GM12801 (cell line): ENCODE data around the gene CNTNAP4.

Experiments
- TF ChIP-seq, protein P1 (sequence below): IDR thresholded peaks from one replicate; pipeline ENCODE4 v1.5.1; 2011; ENCODE audit warnings: control low read depth; ENCODE audit not compliant: insufficient read length; ENCODE audit errors: extremely low read depth

The CNTNAP4 gene

DNA sequence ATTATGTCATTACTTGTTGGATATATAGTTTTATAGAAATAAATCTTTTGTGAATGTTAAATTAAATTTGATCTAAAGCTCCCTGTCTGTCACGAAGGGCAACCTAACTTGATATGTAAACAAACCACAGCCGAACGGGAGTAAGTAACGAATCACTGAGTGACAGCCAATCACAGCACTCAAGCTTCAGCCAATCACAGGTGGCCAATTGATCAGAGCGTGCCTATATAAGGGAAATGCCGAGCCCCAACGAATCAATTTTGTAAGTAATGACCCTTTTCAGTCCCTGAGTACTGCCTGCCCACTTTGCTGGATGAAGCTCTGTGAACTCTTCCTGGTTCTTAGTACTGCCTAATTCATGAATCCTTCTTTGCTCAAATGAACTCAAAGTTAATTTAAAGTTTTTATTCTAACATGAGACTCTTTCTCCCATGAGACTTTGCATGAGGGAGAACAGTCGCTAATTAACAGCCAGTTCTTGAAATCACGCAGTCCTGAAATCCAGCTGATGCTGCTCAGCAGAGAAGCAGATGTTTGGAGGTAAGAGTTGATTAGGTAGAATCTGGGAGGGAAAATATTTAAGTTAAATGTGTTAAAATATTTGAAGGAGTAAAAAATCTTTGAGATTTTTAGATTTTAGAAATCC lies 302.2 kb downstream of the CNTNAP4 start:
- TF ChIP-seq, protein P1, sequence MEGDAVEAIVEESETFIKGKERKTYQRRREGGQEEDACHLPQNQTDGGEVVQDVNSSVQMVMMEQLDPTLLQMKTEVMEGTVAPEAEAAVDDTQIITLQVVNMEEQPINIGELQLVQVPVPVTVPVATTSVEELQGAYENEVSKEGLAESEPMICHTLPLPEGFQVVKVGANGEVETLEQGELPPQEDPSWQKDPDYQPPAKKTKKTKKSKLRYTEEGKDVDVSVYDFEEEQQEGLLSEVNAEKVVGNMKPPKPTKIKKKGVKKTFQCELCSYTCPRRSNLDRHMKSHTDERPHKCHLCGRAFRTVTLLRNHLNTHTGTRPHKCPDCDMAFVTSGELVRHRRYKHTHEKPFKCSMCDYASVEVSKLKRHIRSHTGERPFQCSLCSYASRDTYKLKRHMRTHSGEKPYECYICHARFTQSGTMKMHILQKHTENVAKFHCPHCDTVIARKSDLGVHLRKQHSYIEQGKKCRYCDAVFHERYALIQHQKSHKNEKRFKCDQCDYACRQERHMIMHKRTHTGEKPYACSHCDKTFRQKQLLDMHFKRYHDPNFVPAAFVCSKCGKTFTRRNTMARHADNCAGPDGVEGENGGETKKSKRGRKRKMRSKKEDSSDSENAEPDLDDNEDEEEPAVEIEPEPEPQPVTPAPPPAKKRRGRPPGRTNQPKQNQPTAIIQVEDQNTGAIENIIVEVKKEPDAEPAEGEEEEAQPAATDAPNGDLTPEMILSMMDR, result no peak

DNA sequence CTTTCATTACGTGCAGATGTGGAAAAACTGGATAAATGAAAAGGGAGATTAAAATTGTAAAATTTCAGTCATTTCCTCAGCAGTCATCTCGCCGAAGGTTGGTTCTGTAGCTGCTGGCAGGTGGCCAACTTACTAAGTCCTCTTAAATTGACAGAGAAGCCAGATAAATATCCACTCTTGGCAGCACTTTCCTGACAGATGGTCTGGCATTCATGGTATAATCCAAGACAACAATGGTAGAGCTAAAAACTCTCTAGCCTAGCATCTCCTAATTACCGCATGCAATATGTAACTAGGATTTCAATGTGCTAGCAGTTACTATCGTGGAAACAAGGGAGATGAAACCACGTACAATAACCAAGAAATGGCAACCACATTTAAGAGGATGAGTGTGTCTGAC lies 306.3 kb downstream of the CNTNAP4 start:
- TF ChIP-seq, protein P1, result no peak

DNA sequence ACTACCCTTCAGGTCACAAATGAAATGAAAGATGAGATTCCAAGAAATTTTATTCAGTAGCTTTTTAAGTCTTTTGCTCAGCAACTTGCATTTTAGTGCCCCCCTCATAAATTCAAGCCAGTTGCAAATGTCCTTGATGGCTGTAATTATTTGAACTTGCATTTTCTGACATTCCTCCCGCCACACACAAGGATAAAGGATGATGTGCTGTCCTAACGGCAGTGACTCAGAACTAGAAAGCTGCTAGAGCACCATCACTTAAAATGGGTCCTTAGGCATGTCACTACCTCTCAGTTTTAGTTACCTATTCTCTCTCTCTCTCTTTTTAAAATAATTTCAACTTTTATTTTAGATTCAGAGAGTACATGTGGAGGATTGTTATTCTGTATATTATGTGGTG lies 306.7 kb downstream of the CNTNAP4 start:
- TF ChIP-seq, protein P1, result no peak

DNA sequence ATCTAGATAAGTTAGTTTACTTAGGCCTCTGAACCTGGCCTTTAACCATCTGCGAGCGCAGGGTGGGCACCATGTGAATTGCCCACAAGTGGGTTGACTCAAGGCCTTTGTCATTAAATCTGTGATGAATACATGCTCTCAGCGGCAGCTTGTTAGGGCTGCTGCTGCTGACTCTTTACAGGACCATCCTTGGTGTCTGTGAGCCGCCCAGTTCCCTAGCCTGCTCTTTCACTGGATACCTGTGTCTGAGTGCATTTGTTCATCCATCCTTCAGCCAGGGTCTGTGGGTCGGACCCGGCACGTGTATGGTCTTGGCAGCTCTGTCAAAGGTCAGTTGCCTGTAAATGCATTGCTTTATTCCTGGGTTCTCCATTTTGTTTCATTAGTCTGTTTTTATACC lies 321.3 kb downstream of the CNTNAP4 start:
- TF ChIP-seq, protein P1, result no peak

DNA sequence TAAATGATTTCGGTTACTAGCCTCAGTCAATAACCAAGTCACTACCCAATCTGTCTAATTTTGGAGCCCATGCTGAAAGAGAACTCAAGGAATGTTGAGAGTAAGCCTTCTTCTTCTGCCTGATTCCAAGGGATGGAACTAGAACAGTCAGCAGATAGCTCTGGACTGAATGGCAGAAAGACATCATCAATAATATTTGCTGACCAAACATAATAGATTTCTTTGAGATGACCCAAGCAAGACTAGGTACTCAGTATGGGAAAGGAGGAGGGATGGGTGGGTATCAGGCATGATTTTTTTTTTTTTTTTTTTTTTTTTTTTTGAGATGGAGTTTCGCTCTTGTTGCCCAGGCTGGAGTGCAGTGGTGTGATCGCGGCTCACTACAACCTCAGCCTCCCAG lies 330.1 kb downstream of the CNTNAP4 start:
- TF ChIP-seq, protein P1, result no peak
